ENCODE measurements around the gene HDGFL3.
"Not testable (repeated sequence)": the region's sequence is repeated elsewhere in the genome, so short reads cannot be mapped to it uniquely, and the experiment has no call there.

HDGFL3 gene

GRCh38 chr15:83207660-83208366 is at the start of gene HDGFL3:
HDGFL3 (minus strand) TSS chr15:83207823; CDS start chr15:83207414, 409 bp downstream.
- DNase-seq: no peak

GRCh38 chr15:83250781-83251180 is 43.2 kb upstream of the HDGFL3 start:
- DNase-seq: no peak

- DNase-seq: no peak
Observed at GRCh38 chr15:83249030-83249343, 41.4 kb upstream of the HDGFL3 start.

GRCh38 chr15:83248151-83249029 is 40.8 kb upstream of the HDGFL3 start:
- no peak for DNase-seq

- no peak for DNase-seq
Observed at GRCh38 chr15:83243634-83244033, 36.0 kb upstream of the HDGFL3 start.

GRCh38 chr15:83230242-83230641 is 22.6 kb upstream of the HDGFL3 start:
- no peak for DNase-seq

GRCh38 chr15:83225449-83225848 is 17.8 kb upstream of the HDGFL3 start:
- DNase-seq: no peak

GRCh38 chr15:83221781-83222180 is 14.2 kb upstream of the HDGFL3 start:
- not testable (repeated sequence) for DNase-seq

- no peak for DNase-seq
Observed at GRCh38 chr15:83219026-83219425, 11.4 kb upstream of the HDGFL3 start.

GRCh38 chr15:83215306-83215705 is 7.7 kb upstream of the HDGFL3 start:
- no peak for DNase-seq

GRCh38 chr15:83210619-83211018 is 3.0 kb upstream of the HDGFL3 start:
- no peak for DNase-seq

- no peak for DNase-seq
Observed at GRCh38 chr15:83209333-83209732, 1.7 kb upstream of the HDGFL3 start.

- no peak for DNase-seq
Observed at GRCh38 chr15:83208367-83208661, 691 bp upstream of the HDGFL3 start.

GRCh38 chr15:83207009-83207659 is 489 bp downstream of the HDGFL3 start:
- DNase-seq: no peak

- no peak for DNase-seq
Observed at GRCh38 chr15:83206526-83207008, 1.1 kb downstream of the HDGFL3 start.

- DNase-seq: no peak
Observed at GRCh38 chr15:83205725-83206324, 1.8 kb downstream of the HDGFL3 start.

GRCh38 chr15:83204697-83205096 is 2.9 kb downstream of the HDGFL3 start:
- no peak for DNase-seq

GRCh38 chr15:83203543-83203942 is 4.1 kb downstream of the HDGFL3 start:
- no peak for DNase-seq

- no peak for DNase-seq
Observed at GRCh38 chr15:83200589-83200988, 7.0 kb downstream of the HDGFL3 start.

- no peak for DNase-seq
Observed at GRCh38 chr15:83200162-83200561, 7.5 kb downstream of the HDGFL3 start.

GRCh38 chr15:83199288-83199687 is 8.3 kb downstream of the HDGFL3 start:
- no peak for DNase-seq

GRCh38 chr15:83198476-83198875 is 9.1 kb downstream of the HDGFL3 start:
- no peak for DNase-seq

- DNase-seq: no peak
Observed at GRCh38 chr15:83194528-83194927, 13.1 kb downstream of the HDGFL3 start.

Data from SIG-M5 (cell line).